Heart right ventricle (tissue), 16 donors: ENCODE measurements around the gene CAD. TPM values are rescaled to one million over a fixed set of nuclear protein-coding genes. Genes with fewer than 3 reads are reported as not detected.
"Not testable (repeated sequence)": the region's sequence is repeated elsewhere in the genome, so short reads cannot be mapped to it uniquely, and the experiment has no call there.

Source experiments
- ATAC-seq, 8 donors: fragments of 200-7000 bp; cut with Tn5 transposase; one replicate each; pipeline ENCODE4 v1.9.1; 2020; ENCODE audit warnings: mild to moderate bottlenecking in 8 of 8, moderate library complexity in 8 of 8, moderate number of reproducible peaks in 1 of 8
- DNase-seq, 2 donors: peaks; one replicate each; pipeline ENCODE4 v3.0.0-alpha.2; 2020
- H3K27ac ChIP-seq, 10 donors: fragments of 200-600 bp; sonication (generic) in 2 of 10; one replicate each; pipeline versions ENCODE4 v1.5.0 to v1.8.0; 2020 to 2022; ENCODE audit warnings: mild to moderate bottlenecking in 3 of 10
- H3K27me3 ChIP-seq, 7 donors: fragments of 200-600 bp; one replicate each; pipeline ENCODE4 v1.8.0; 2021 to 2022; ENCODE audit warnings: mild to moderate bottlenecking in 2 of 7
- H3K36me3 ChIP-seq, 9 donors: fragments of 200-600 bp; sonication (generic) in 1 of 9; one replicate each; pipeline versions ENCODE4 v1.5.0 to v1.8.0; 2020 to 2022; ENCODE audit warnings: mild to moderate bottlenecking in 2 of 9
- H3K4me1 ChIP-seq, 9 donors: fragments of 200-600 bp; sonication (generic) in 1 of 9; one replicate each; pipeline versions ENCODE4 v1.5.0 to v1.8.0; 2020 to 2022; ENCODE audit warnings: mild to moderate bottlenecking in 4 of 9
- H3K4me3 ChIP-seq, 10 donors: fragments of 200-600 bp; sonication (generic) in 2 of 10; one replicate each; pipeline versions ENCODE4 v1.5.0 to v1.8.0; 2020 to 2022; ENCODE audit warnings: mild to moderate bottlenecking in 7 of 10, moderate library complexity in 2 of 10
- H3K9me3 ChIP-seq, 11 donors: fragments of 200-600 bp in 10 of 11; sonication (generic) in 2 of 11; one replicate each; pipeline versions ENCODE4 v1.5.0 to v1.8.0; 2013 to 2022; ENCODE audit warnings: mild to moderate bottlenecking in 2 of 11, control low read depth in 1 of 11, moderate library complexity in 1 of 11
- CTCF ChIP-seq, 9 donors: fragments of 200-600 bp; sonication (generic) in 2 of 9; IDR thresholded peaks; one replicate each; pipeline versions ENCODE4 v1.5.0 to v1.8.0; 2021 to 2022; ENCODE audit warnings: antibody characterized with exemption in 9 of 9, mild to moderate bottlenecking in 5 of 9, moderate library complexity in 1 of 9
- WGBS, 2 donors: extraction: QIAGEN DNeasy Blood & Tissue Kit; methylation state at CpG; one replicate each; pipeline ENCODE4 v1.1.7; 2013; ENCODE audit warnings: inconsistent platforms in 1 of 2; 5-methylcytosine and 5-hydroxymethylcytosine counted together
- intact Hi-C, 10 donors: fragments of 100-400 bp; cut with DNase I; formaldehyde crosslinking; loops; one replicate each; pipeline versions ENCODE4 v1.11.1 to v1.14.2; 2022
- polyA plus RNA-seq, 2 donors: library from polyadenylated mRNA; stranded (reverse); fragments of 200-250 nt; gene quantifications; one replicate each; pipeline ENCODE4 v1.2.3, GENCODE V29; 2013
- total RNA-seq, 10 donors: library from RNA; stranded (reverse); fragmentation: NEBNext Ultra II Directional in 3 of 10; extraction: Animal tissue kit (Norgen Biotek cat#: 25700) in 3 of 10; gene quantifications; one replicate each; pipeline versions ENCODE4 v1.2.1 to v1.2.4, GENCODE V29; 2021 to 2023
- donor health status: Arrhythmogenic right ventricular cardiomyopathy.
- donor health status: ischemic (EF 13 %, LVEDD 7.1; RV severe dilation, severe dysfunction).
- donor health status: healthy with polysubstance abuse.
- donor health status: DM: no; HTN: yes; CAD: no.
- donor health status: DM: no; HTN: no; CAD: no.
- donor health status: ischemic (EF 25% LVEDD 6.9; RV normal size, moderate dysfunction).
- donor health status: ischemic (EF 25% LVEDD 5.7; RV mildly dilated, moderate dysfunction).
- donor health status: healthy.
- donor health status: DM: yes; HTN: yes; CAD: no.
- donor health status: Ischemic cardiomyopathy.
- donor health status: ischemic (EF 35%, LVEDD 5.7; RV mildly dilated, moderate dysfunction).
- donor health status: nonischemic (EF 11% LVEDD 7.7; RV severe dilation, severe dysfunction).
- donor health status: DM: yes; HTN: yes; CAD: no.
- donor health status: PGD.
- donor health status: ischemic (EF 29% LVEDD 5.4; RV normal size, mild dysfunction).
- donor health status: nonischemic (EF 23%, LVEDD 6.1; RV moderate dilation, normal function).

Gene CAD
- total and polyA plus RNA-seq, 12 donors: 6.1 to 10.6 (median 7.6) TPM

- Histone ChIP-seq H3K4me1 (peaks cover 0 to 46% (median 34%) of the 10 kb centered on the region in 9 donors), H3K36me3 (no peaks in the 10 kb centered on the region), H3K27me3 (peaks cover 0 to 98% (median 59%) of the 10 kb centered on the region in 7 donors), H3K9me3 (no peaks in the 10 kb centered on the region), H3K27ac (peak overlapping the region in 8 of 10 donors; percentile 34 to 77 (median 48)), H3K4me3 (peak overlapping the region in 9 of 10 donors; percentile 30 to 68 (median 63))
- ATAC-seq: peak in 7 of 8 donors; percentile 31 to 66 (median 55)
- TF ChIP-seq CTCF (IDR thresholded peaks at IDR 0.05): no peak
- DNase-seq: no peak
- intact Hi-C loops: loop anchor here in 2 of 10 donors (5.0 to 10.0 kb wide), 2 partner anchors 43 to 310 kb away; partner anchors contain the start of gene UCN (in 1 of the 2)
- WGBS, 2 donors: 1% methylated on average over 38 of the region's 38 CpGs
Measured at GRCh38 chr2:27264253-27264752, 47.1 kb downstream of the CAD start.

- TF ChIP-seq CTCF (IDR thresholded peaks at IDR 0.05): peak in 8 of 9 donors; percentile 30 to 74 (median 57)
- DNase-seq (peak; percentile 71 to 77), ATAC-seq (peak; percentile 68 to 88 (median 80))
- peaks cover 0 to 97% (median 52%) of the 10 kb centered on the region in 7 donors for H3K27me3 ChIP-seq
- H3K27ac ChIP-seq: peak overlapping the region in 8 of 10 donors; percentile 34 to 77 (median 48)
- H3K9me3 ChIP-seq: no peaks in the 10 kb centered on the region
- 2 to 3% methylated on average over 56 of the region's 56 CpGs for WGBS, 2 donors
- peak overlapping the region in 9 of 10 donors; percentile 30 to 68 (median 63) for H3K4me3 ChIP-seq
- intact Hi-C loops: loop anchor here in 2 of 10 donors (5.0 to 10.0 kb wide), 2 partner anchors 42 to 310 kb away; partner anchors contain the start of gene UCN (in 1 of the 2)
- H3K4me1 ChIP-seq: peaks cover 0 to 47% (median 34%) of the 10 kb centered on the region in 9 donors
- H3K36me3 ChIP-seq: no peaks in the 10 kb centered on the region
Measured at GRCh38 chr2:27264753-27265535, 47.8 kb downstream of the CAD start.

GRCh38 chr2:27265536-27265870 lies 48.3 kb downstream of the CAD start:
- DNase-seq (no peak), ATAC-seq (no peak)
- H3K4me1 ChIP-seq: peaks cover 0 to 48% (median 37%) of the 10 kb centered on the region in 9 donors
- no peaks in the 10 kb centered on the region for H3K9me3 ChIP-seq
- TF ChIP-seq CTCF (IDR thresholded peaks at IDR 0.05): no peak
- no peak overlapping the region for H3K4me3 ChIP-seq
- H3K27ac ChIP-seq: peak overlapping the region in 6 of 10 donors; percentile 0 to 77 (median 48)
- H3K36me3 ChIP-seq: no peaks in the 10 kb centered on the region
- intact Hi-C loops: loop anchor here in 1 of 10 donors (10.0 kb wide), 1 partner anchor 311 kb away; no protein-coding TSS in a partner anchor
- H3K27me3 ChIP-seq: peaks cover 0 to 97% (median 47%) of the 10 kb centered on the region in 7 donors

- not testable (repeated sequence) for DNase-seq, ATAC-seq, H3K36me3 ChIP-seq, H3K27ac ChIP-seq, H3K4me3 ChIP-seq, H3K9me3 ChIP-seq
- intact Hi-C loops: loop anchor here in 1 of 10 donors (10.0 kb wide), 1 partner anchor 313 kb away; no protein-coding TSS in a partner anchor
- Histone ChIP-seq H3K27me3 (peaks cover 0 to 72% (median 21%) of the 10 kb centered on the region in 7 donors), H3K4me1 (peaks cover 4 to 54% (median 36%) of the 10 kb centered on the region in 9 donors)
- 85% methylated on average over 13 of the region's 13 CpGs for WGBS, 2 donors
Measured at GRCh38 chr2:27268296-27268695, 51.1 kb downstream of the CAD start.
